Esophagus muscularis mucosa (tissue), 4 donors: ENCODE data around the gene DPEP2.

Source experiments
- CTCF ChIP-seq, 3 experiments: fragments of 200-600 bp in 2 of 3; fragments of 450-650 bp in 1 of 3; sonication (generic) in 2 of 3; IDR thresholded peaks; one replicate each; pipeline ENCODE4 v1.5.1; 2017 to 2019; ENCODE audit warnings: antibody characterized with exemption in 3 of 3, mild to moderate bottlenecking in 2 of 3, moderate library complexity in 1 of 3
- EP300 ChIP-seq: sonication (generic); formaldehyde crosslinking; IDR thresholded peaks from one replicate; pipeline ENCODE4 v1.6.1; 2017; ENCODE audit warnings: antibody characterized with exemption
- POLR2A ChIP-seq: fragments of 450-650 bp; IDR thresholded peaks from one replicate; pipeline ENCODE4 v1.6.1; 2017; ENCODE audit warnings: antibody characterized with exemption, moderate library complexity, mild to moderate bottlenecking, low read depth

GRCh38 chr16:67941469-67942199 is 57.6 kb downstream of the DPEP2 start:
- TF ChIP-seq CTCF (IDR thresholded peaks at IDR 0.05): no peak
- TF ChIP-seq POLR2A: no peak
- TF ChIP-seq EP300: no peak
